ENCODE results near the gene EVI5L.

Gene EVI5L

GRCh38 chr19:7898967-7899366, 68.9 kb downstream of the EVI5L start:
- DNase-seq (ENCODE audit: low read depth): no peak

GRCh38 chr19:7899751-7900378, 69.8 kb downstream of the EVI5L start:
- DNase-seq (ENCODE audit: low read depth): no peak

- DNase-seq (ENCODE audit: low read depth): no peak
Observed at GRCh38 chr19:7900401-7900870, 70.4 kb downstream of the EVI5L start.

GRCh38 chr19:7900931-7901330, 70.9 kb downstream of the EVI5L start:
- no peak for DNase-seq (ENCODE audit: low read depth)

GRCh38 chr19:7901337-7901736, 71.3 kb downstream of the EVI5L start:
- DNase-seq (ENCODE audit: low read depth): no peak

- no peak for DNase-seq (ENCODE audit: low read depth)
Observed at GRCh38 chr19:7902796-7903243, 72.8 kb downstream of the EVI5L start.

GRCh38 chr19:7903244-7904073, 73.4 kb downstream of the EVI5L start, which contains the start of gene MAP2K7:
MAP2K7 (plus strand) TSS chr19:7903877; CDS start chr19:7903945, 68 bp downstream.
- DNase-seq (ENCODE audit: low read depth): peak; percentile 100

GRCh38 chr19:7904074-7905020, 74.3 kb downstream of the EVI5L start:
- DNase-seq (ENCODE audit: low read depth): peak; percentile 58

GRCh38 chr19:7905268-7905667, 75.2 kb downstream of the EVI5L start:
- no peak for DNase-seq (ENCODE audit: low read depth)

- DNase-seq (ENCODE audit: low read depth): no peak
Observed at GRCh38 chr19:7905859-7906258, 75.8 kb downstream of the EVI5L start.

- no peak for DNase-seq (ENCODE audit: low read depth)
Observed at GRCh38 chr19:7907122-7907521, 77.1 kb downstream of the EVI5L start.

GRCh38 chr19:7907544-7907943, 77.5 kb downstream of the EVI5L start:
- DNase-seq (ENCODE audit: low read depth): no peak

- DNase-seq (ENCODE audit: low read depth): no peak
Observed at GRCh38 chr19:7908078-7908699, 78.2 kb downstream of the EVI5L start.

GRCh38 chr19:7908742-7909461, 78.9 kb downstream of the EVI5L start:
- no peak for DNase-seq (ENCODE audit: low read depth)

GRCh38 chr19:7909471-7910067, 79.6 kb downstream of the EVI5L start:
- DNase-seq (ENCODE audit: low read depth): no peak

GRCh38 chr19:7910321-7911161, 80.5 kb downstream of the EVI5L start:
- DNase-seq (ENCODE audit: low read depth): no peak

GRCh38 chr19:7911508-7912143, 81.6 kb downstream of the EVI5L start:
- no peak for DNase-seq (ENCODE audit: low read depth)

- no peak for DNase-seq (ENCODE audit: low read depth)
Observed at GRCh38 chr19:7912144-7912696, 82.2 kb downstream of the EVI5L start.
